Ammon's horn (tissue), 1 donor: Measurements from ENCODE around the gene ST8SIA2.

Experiments used
- DNase-seq: peaks from one replicate; pipeline ENCODE4 v3.0.0-alpha.2; 2016; ENCODE audit warnings: low spot score

Gene ST8SIA2

DNA sequence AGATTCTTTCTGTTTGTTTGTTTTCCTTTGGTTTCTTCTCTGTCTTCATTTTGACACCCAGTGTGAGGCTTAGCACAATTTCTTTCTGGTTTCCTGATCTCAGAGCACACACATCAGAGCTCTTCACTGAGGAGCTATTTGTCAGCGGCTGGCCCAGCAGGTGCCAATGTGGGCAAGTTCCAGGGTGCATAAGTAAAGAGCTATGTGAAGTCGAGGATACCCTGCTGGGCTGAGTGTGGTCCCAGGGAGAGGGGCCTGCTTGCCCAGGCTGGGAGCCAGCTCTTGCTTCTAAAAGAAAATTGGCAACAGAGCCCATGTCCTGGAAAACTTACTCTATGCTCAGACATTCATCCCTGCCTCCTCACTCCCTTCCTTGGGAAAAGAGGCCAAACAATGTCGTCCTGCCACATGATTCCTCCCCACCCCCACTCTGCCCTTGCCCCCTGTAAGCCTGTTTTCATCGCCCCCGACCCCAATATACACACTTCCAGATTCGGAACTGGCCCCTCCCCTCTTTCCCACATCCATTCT is 101.2 kb downstream of the ST8SIA2 start:
- DNase-seq = peak; percentile 14

DNA sequence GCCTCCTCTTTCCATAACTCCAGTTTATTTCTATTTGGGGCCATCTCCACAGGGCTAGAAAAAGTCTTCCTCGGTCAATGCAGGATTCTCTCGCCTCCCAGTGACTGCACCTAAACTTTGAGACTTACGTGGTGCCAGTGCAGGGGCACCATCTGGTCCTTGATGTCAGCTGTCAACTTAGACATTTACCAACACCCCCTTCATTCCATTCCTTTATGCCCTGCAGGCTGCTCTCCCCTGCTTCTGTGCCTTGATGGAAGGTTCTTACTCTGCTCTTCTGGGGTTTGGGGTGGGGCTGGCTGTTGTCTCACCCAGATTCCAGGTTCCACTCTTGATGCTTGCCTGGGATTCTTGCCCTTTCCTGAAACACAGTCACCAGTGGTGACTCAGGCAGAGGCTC is 101.8 kb downstream of the ST8SIA2 start:
- no peak for DNase-seq

DNA sequence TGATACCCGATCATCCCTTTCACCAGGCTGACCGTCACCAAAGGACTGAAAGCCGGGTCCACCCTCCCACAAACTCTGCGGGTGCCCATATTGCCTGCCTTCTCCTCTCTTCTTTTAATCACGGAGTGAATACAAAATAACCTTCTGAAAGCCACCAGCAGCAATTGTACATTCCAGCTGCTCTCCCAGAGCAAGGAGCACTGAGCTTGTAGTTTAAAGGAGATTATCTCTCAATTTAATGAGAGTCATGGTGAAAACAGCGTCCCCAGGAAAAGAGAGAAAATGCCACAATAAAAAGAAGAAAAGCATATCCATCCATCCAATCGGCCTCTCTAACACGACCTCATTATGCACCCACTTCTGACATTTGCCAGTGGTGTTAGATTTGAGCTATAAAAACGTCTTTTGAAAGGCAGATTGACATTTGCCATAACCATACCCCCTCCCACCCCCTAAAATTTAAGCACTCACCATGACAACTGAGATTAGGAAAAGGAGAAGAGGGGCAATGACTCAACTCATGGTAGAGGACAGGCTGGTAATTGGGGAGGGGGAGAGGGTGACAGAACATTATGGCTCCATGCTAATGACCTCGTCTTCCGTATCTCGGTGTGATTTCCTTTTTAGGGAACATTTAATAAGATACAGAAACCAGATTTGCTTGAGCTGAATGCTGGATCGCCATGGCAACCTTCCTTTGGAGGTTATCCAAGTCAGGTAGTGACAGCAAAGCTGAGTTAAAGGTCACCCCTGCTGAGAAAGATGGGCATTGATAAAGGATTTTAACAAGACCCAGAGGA is 106.2 kb downstream of the ST8SIA2 start:
- no peak for DNase-seq

DNA sequence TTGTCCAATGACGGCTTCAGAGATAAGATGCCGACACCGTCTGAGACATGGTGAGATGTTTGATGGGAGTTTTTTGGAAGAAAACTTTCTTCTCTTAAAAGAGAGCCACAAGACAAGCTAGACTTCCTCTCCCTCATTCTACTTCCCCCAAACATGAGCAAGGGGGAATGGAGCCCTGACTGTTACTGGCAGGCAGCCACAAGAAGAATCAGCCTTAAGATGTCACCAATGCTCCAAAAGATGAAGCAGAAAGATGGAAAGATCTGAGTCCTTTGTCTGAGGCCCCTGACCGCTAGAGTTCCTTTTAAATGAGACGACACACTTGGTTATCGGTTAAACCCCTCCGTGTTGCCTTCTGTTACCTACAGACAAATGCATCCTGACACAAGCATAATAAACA is 108.7 kb downstream of the ST8SIA2 start:
- DNase-seq = no peak

DNA sequence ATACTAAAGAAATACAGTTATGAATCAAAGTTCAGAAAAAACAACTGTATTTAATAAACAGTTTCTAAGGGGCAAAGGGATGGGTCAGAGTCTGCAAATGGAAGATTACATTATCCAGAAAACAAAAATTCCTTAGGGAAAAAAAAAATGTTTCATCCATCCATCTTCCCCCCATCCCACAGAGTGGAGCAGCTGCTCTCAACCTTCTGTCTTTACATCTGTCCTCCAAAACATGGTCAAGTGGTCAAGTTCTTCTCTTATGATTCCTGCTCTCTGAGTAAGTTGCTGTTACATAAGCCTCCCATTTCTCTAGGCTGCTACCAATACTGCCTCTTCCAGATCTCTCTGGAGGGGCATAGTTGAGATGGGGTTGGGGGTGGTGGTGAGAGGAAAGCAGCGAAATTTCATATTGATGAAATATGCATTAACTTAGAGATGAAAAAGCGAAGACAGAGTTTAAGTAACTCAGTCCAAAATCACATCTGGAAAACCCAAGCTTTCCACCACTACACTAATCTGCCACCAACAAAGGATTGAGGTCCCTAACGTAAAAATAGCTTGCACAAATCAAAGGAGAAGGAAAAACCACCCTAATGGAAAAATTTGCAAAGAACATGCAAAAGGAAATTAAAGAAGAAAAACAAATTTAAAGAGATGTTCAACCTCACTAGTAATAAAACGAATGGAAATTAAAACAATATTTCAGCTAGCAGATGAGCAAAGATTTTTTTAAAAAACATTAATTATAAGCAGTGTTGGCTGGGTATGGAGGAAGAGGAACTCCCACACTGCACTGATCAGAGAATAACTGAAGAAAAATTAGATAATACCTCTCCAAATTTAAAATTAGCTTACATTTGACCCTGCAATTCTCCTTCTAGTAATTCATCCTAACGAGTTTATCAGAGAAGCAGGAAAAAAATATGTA is 109.5 kb downstream of the ST8SIA2 start:
- DNase-seq = no peak

DNA sequence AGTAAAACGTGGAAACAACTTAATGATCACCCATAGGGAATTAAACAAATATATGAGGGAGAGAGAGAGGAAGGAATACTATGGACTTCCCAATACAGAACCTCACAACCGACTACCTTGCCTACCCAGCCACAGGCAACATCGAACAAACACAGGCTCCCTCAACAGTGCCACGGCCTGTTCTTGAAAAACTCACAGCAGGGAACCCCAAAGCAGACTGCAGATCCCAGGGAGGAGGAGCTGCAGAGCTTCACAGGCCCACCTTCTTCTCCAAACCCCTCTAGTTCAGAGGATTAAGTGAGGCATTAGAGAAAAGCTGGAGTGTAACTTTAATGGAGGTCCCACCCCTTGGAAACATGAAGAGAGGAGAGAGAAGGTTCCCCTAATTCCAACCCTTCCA is 110.2 kb downstream of the ST8SIA2 start:
- no peak for DNase-seq

DNA sequence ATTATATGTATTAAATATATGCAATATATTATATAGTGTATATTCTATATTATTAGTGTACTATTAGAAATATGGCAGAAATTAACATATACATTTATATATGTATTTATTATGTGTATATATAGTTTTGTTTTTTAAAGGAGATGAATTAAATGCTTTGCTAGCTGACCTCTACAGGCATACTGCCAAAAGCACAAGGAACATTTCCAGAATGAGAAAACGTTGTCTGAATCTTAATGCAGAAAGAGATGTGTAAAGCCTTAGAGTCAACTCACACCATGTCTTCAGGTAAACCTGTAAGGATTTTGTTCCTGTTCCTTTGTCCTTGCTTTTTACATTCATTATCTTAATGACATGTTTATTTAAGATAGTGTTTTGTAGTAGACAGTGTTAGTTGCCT is 111.9 kb downstream of the ST8SIA2 start:
- no peak for DNase-seq

DNA sequence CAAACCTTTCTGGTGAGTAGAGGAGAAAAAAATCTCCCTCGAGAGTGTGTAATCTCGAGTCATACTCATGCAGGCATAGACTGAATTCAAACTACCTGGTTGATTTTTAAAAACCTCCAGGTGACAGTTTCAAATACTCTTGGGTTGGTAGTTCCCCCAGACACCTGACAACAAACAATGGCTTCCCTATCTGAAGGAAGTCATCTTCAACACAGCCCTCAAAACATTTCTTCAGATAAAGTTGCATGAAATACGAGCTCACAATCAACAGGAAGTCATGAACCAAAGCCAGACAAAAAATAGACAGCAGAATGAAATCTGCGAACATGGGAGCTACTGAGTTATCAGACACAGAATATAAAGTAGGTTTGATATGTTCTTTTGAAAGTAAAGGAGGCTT is 112.8 kb downstream of the ST8SIA2 start:
- no peak for DNase-seq

DNA sequence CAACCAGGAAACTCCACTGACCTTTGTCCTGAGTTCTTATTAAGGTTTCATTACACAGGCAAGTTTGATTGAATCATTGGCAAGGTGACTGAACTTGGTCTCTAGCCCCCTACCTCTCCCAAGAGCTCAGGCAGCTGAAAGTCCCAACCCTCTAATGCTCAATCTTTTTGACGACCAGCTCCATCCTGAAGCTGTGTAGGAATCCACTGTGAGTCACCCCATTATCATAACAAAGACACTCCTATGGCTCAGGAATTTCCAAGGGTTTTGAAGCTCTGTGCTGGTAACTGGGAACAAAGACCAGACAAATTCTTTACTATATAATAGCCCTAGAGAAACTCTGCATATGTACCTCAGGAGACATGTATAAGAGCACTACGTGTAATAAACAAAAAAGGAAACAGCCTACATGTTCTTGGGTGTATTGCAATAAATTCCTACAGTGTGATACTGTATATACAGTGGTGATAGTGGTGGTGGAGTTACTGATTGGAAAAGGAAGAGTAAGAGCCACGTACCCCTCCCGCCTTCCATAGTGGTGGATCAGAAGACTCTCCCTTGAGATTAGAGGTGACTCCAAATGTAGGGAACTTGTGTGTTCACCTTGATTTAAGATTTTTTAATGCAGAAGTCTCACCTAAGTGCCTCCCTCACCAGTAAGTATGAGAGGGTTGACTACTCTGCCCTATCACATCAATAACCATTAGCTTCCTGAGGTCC is 116.6 kb downstream of the ST8SIA2 start:
- DNase-seq = no peak
